GM12874 (cell line): ENCODE measurements around the gene LILRA5.
A peak's percentile ranks its signal among the peaks of the same experiment; 100 is the strongest.

ENCODE experiments used
- CTCF ChIP-seq: IDR thresholded peaks from 2 replicates; pipeline ENCODE4 v1.5.1; 2011; ENCODE audit warnings: low read depth, mild to moderate bottlenecking, control low read depth, low read length, moderate library complexity; ENCODE audit not compliant: insufficient read depth

Gene LILRA5

GRCh38 chr19:54352041-54352440 lies 39.1 kb upstream of the LILRA5 start:
- TF ChIP-seq CTCF = peak; percentile 26; the same call in 1 of the 2 replicates

GRCh38 chr19:54351474-54351873 lies 38.5 kb upstream of the LILRA5 start:
- no peak for TF ChIP-seq CTCF

GRCh38 chr19:54345938-54346386 lies 33.0 kb upstream of the LILRA5 start:
- TF ChIP-seq CTCF = no peak

GRCh38 chr19:54343868-54344267 lies 30.9 kb upstream of the LILRA5 start:
- no peak for TF ChIP-seq CTCF

- no peak for TF ChIP-seq CTCF
Observed at GRCh38 chr19:54341295-54341694, 28.3 kb upstream of the LILRA5 start.

- no peak for TF ChIP-seq CTCF
Observed at GRCh38 chr19:54339646-54340358, 26.8 kb upstream of the LILRA5 start.

- no peak for TF ChIP-seq CTCF
Observed at GRCh38 chr19:54338521-54338920, 25.6 kb upstream of the LILRA5 start.
